H1 (cell line): ENCODE results near the gene RFX1. TPM values are rescaled to one million over a fixed set of nuclear protein-coding genes. Genes with fewer than 3 reads are reported as not detected.

Experiments used
- FOSL1 ChIP-seq: IDR thresholded peaks from 2 replicates; pipeline ENCODE4 v1.6.1; 2011; ENCODE audit warnings: mild to moderate bottlenecking, low read depth, low read length, moderate library complexity; ENCODE audit not compliant: insufficient read depth
- KDM1A ChIP-seq: fragments of 200-600, 300-600 bp; sonication (generic); IDR thresholded peaks from 2 replicates; pipeline ENCODE4 v1.7.1; 2016; ENCODE audit warnings: mild to moderate bottlenecking, low read length, borderline replicate concordance
- KDM4A ChIP-seq: IDR thresholded peaks from one replicate; pipeline ENCODE4 v1.7.1; 2012; ENCODE audit warnings: low read depth, mild to moderate bottlenecking, moderate library complexity, low read length, inconsistent platforms; ENCODE audit not compliant: severe bottlenecking
- PHF8 ChIP-seq: fragments of 200-600 bp; sonication (generic); conservative IDR thresholded peaks from 2 replicates; pipeline ENCODE4 v1.7.1; 2012; ENCODE audit warnings: low read depth, mild to moderate bottlenecking, inconsistent platforms, low read length, moderate library complexity
- RBBP5 ChIP-seq: IDR thresholded peaks from 2 replicates; pipeline ENCODE4 v1.7.1; 2012; ENCODE audit warnings: low read depth, mild to moderate bottlenecking, inconsistent platforms, low read length, moderate library complexity, borderline replicate concordance
- YY1 ChIP-seq: IDR thresholded peaks from 2 replicates; pipeline ENCODE4 v1.6.1; 2011; ENCODE audit warnings: low read depth, mild to moderate bottlenecking, low read length
- polyA plus RNA-seq, 7 experiments: library from polyadenylated mRNA; depleted of rRNA in 3 of 7; stranded (reverse) in 5 of 7; unstranded in 2 of 7; fragments of >200 nt in 5 of 7; fragments of 200-250 nt in 2 of 7; gene quantifications; 1 replicate in 5 of 7; 2 replicates in 1 of 7; 4 replicates in 1 of 7; pipeline versions ENCODE4 v1.2.1 to v1.2.3, GENCODE V29; 2011 to 2013; ENCODE audit warnings: missing spikeins in 2 of 7, mixed read lengths in 2 of 7
- total RNA-seq: library from RNA; stranded (reverse); fragmentation: NEBNext Ultra II Directional; extraction: Animal tissue kit (Norgen Biotek cat#: 25700); gene quantifications from 2 replicates; pipeline ENCODE4 v1.2.1, GENCODE V29; 2021
- TF ChIP-seq, protein P1 (sequence below): fragments of 300-600 bp; sonication (generic); IDR thresholded peaks from 2 replicates; pipeline ENCODE4 v1.7.1; 2012; ENCODE audit warnings: low read length, moderate library complexity, mild to moderate bottlenecking, inconsistent platforms; ENCODE audit not compliant: insufficient replicate concordance
- TF ChIP-seq, protein P2 (sequence below): IDR thresholded peaks from 2 replicates; pipeline ENCODE4 v1.6.1; 2011; ENCODE audit warnings: low read depth, mild to moderate bottlenecking, low read length; ENCODE audit not compliant: insufficient read depth

RFX1 gene
- total and polyA plus RNA-seq, 2 of the 8 experiments (the other 6 are each of a cell fraction or from before 2014, with no cell fraction given), result 4.9 to 17.0 TPM

DNA sequence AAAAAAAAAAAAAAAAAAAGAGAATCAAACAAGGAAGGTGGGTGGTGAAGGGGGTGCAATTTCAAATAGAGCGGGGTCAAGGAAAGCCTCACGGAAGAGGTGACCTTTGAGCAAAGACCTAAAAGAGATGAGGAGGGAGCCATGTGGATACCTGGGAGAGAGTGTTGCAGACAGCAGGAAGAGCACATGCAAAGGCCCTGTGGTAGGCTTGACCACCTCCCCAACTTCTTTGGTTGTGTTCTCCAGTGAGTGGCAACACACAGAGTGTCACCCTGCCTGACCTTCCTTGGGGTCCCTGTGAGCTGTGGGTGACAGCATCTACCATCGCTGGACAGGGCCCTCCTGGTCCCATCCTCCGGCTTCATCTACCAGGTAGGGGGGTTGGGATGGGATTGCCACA lies 44.4 kb upstream of the RFX1 start (continued):
- TF ChIP-seq, protein P1, sequence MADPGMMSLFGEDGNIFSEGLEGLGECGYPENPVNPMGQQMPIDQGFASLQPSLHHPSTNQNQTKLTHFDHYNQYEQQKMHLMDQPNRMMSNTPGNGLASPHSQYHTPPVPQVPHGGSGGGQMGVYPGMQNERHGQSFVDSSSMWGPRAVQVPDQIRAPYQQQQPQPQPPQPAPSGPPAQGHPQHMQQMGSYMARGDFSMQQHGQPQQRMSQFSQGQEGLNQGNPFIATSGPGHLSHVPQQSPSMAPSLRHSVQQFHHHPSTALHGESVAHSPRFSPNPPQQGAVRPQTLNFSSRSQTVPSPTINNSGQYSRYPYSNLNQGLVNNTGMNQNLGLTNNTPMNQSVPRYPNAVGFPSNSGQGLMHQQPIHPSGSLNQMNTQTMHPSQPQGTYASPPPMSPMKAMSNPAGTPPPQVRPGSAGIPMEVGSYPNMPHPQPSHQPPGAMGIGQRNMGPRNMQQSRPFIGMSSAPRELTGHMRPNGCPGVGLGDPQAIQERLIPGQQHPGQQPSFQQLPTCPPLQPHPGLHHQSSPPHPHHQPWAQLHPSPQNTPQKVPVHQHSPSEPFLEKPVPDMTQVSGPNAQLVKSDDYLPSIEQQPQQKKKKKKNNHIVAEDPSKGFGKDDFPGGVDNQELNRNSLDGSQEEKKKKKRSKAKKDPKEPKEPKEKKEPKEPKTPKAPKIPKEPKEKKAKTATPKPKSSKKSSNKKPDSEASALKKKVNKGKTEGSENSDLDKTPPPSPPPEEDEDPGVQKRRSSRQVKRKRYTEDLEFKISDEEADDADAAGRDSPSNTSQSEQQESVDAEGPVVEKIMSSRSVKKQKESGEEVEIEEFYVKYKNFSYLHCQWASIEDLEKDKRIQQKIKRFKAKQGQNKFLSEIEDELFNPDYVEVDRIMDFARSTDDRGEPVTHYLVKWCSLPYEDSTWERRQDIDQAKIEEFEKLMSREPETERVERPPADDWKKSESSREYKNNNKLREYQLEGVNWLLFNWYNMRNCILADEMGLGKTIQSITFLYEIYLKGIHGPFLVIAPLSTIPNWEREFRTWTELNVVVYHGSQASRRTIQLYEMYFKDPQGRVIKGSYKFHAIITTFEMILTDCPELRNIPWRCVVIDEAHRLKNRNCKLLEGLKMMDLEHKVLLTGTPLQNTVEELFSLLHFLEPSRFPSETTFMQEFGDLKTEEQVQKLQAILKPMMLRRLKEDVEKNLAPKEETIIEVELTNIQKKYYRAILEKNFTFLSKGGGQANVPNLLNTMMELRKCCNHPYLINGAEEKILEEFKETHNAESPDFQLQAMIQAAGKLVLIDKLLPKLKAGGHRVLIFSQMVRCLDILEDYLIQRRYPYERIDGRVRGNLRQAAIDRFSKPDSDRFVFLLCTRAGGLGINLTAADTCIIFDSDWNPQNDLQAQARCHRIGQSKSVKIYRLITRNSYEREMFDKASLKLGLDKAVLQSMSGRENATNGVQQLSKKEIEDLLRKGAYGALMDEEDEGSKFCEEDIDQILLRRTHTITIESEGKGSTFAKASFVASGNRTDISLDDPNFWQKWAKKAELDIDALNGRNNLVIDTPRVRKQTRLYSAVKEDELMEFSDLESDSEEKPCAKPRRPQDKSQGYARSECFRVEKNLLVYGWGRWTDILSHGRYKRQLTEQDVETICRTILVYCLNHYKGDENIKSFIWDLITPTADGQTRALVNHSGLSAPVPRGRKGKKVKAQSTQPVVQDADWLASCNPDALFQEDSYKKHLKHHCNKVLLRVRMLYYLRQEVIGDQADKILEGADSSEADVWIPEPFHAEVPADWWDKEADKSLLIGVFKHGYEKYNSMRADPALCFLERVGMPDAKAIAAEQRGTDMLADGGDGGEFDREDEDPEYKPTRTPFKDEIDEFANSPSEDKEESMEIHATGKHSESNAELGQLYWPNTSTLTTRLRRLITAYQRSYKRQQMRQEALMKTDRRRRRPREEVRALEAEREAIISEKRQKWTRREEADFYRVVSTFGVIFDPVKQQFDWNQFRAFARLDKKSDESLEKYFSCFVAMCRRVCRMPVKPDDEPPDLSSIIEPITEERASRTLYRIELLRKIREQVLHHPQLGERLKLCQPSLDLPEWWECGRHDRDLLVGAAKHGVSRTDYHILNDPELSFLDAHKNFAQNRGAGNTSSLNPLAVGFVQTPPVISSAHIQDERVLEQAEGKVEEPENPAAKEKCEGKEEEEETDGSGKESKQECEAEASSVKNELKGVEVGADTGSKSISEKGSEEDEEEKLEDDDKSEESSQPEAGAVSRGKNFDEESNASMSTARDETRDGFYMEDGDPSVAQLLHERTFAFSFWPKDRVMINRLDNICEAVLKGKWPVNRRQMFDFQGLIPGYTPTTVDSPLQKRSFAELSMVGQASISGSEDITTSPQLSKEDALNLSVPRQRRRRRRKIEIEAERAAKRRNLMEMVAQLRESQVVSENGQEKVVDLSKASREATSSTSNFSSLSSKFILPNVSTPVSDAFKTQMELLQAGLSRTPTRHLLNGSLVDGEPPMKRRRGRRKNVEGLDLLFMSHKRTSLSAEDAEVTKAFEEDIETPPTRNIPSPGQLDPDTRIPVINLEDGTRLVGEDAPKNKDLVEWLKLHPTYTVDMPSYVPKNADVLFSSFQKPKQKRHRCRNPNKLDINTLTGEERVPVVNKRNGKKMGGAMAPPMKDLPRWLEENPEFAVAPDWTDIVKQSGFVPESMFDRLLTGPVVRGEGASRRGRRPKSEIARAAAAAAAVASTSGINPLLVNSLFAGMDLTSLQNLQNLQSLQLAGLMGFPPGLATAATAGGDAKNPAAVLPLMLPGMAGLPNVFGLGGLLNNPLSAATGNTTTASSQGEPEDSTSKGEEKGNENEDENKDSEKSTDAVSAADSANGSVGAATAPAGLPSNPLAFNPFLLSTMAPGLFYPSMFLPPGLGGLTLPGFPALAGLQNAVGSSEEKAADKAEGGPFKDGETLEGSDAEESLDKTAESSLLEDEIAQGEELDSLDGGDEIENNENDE, result no peak
- TF ChIP-seq, protein P2, sequence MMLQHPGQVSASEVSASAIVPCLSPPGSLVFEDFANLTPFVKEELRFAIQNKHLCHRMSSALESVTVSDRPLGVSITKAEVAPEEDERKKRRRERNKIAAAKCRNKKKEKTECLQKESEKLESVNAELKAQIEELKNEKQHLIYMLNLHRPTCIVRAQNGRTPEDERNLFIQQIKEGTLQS, result no peak
- no peak for TF ChIP-seq KDM4A
- TF ChIP-seq RBBP5, result no peak
- TF ChIP-seq FOSL1, result no peak
- TF ChIP-seq PHF8, result no peak
- no peak for TF ChIP-seq YY1
- no peak; the same call in 1 of the 2 replicates for TF ChIP-seq KDM1A
- TF ChIP-seq, all 59 proteins: peak for 0
